Neutrophil (primary cell): Measurements from ENCODE around the gene TARS3.
A peak's percentile ranks its signal among the peaks of the same experiment; 100 is the strongest.

Experiments
- H3K27ac ChIP-seq: fragments of 200-600 bp; sonication (generic); 2 replicates; pipeline ENCODE4 v1.5.1; 2016; ENCODE audit warnings: mild to moderate bottlenecking, moderate library complexity
- H3K27me3 ChIP-seq: fragments of 200-600 bp; sonication (generic); 2 replicates; pipeline ENCODE4 v1.6.0; 2016; ENCODE audit warnings: mild to moderate bottlenecking
- H3K36me3 ChIP-seq: fragments of 200-600 bp; sonication (generic); 2 replicates; pipeline ENCODE4 v1.5.1; 2017
- H3K4me1 ChIP-seq, 2 experiments: fragments of 200-600 bp in 1 of 2; sonication (generic) in 1 of 2; 1 replicate in 1 of 2; 2 replicates in 1 of 2; pipeline versions ENCODE4 v1.5.1 to v1.6.1; 2013 to 2016; ENCODE audit warnings: low read depth in 1 of 2, low read length in 1 of 2, mild to moderate bottlenecking in 1 of 2, moderate library complexity in 1 of 2; ENCODE audit not compliant: control insufficient read depth in 1 of 2, insufficient read depth in 1 of 2
- H3K4me3 ChIP-seq, 2 experiments: fragments of 200-600 bp in 1 of 2; sonication (generic) in 1 of 2; 1 replicate in 1 of 2; 2 replicates in 1 of 2; pipeline ENCODE4 v1.5.1; 2013 to 2016; ENCODE audit warnings: low read depth in 1 of 2, low read length in 1 of 2, mild to moderate bottlenecking in 1 of 2, moderate library complexity in 1 of 2
- H3K9me3 ChIP-seq: fragments of 200-600 bp; sonication (generic); 2 replicates; pipeline ENCODE4 v1.5.1; 2016
- TF ChIP-seq, protein P1 (sequence below): fragments of 200-600 bp; sonication (generic); IDR thresholded peaks from 2 replicates; pipeline ENCODE4 v1.5.1; 2016; ENCODE audit warnings: antibody characterized with exemption

TARS3 gene

GRCh38 chr15:101733545-101733944 is 9.3 kb upstream of the TARS3 start:
- H3K27me3 ChIP-seq: no peaks in the 10 kb centered on the region
- no peak overlapping the region for H3K27ac ChIP-seq
- no peak overlapping the region for H3K4me3 ChIP-seq
- no peaks in the 10 kb centered on the region for H3K9me3 ChIP-seq
- H3K36me3 ChIP-seq: no peaks in the 10 kb centered on the region
- TF ChIP-seq, protein P1, sequence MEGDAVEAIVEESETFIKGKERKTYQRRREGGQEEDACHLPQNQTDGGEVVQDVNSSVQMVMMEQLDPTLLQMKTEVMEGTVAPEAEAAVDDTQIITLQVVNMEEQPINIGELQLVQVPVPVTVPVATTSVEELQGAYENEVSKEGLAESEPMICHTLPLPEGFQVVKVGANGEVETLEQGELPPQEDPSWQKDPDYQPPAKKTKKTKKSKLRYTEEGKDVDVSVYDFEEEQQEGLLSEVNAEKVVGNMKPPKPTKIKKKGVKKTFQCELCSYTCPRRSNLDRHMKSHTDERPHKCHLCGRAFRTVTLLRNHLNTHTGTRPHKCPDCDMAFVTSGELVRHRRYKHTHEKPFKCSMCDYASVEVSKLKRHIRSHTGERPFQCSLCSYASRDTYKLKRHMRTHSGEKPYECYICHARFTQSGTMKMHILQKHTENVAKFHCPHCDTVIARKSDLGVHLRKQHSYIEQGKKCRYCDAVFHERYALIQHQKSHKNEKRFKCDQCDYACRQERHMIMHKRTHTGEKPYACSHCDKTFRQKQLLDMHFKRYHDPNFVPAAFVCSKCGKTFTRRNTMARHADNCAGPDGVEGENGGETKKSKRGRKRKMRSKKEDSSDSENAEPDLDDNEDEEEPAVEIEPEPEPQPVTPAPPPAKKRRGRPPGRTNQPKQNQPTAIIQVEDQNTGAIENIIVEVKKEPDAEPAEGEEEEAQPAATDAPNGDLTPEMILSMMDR: no peak
- H3K4me1 ChIP-seq: no peaks in the 10 kb centered on the region

DNA sequence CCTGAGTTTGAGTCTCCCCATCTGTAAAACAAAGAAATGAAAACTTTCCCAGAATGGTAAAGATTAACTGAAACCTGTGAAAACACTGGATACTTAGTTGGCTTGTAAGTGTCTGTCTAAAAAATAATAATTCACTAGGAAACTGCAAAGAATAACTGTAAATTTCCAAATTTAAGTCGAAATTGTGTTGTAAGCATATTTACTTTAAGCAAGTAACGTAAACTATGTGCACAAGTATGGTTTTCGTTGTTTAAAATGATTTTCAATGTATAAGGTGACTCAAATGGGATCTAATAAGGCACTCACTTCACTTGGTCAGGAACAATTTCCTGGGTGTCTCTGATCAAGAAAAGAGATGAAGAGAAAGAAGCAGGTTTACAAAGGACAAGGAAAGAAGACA is 8.5 kb upstream of the TARS3 start:
- Histone ChIP-seq H3K4me1 (no peaks in the 10 kb centered on the region), H3K36me3 (no peaks in the 10 kb centered on the region), H3K27ac (no peak overlapping the region), H3K9me3 (no peaks in the 10 kb centered on the region), H3K4me3 (no peak overlapping the region), H3K27me3 (no peaks in the 10 kb centered on the region)
- TF ChIP-seq, protein P1: no peak

DNA sequence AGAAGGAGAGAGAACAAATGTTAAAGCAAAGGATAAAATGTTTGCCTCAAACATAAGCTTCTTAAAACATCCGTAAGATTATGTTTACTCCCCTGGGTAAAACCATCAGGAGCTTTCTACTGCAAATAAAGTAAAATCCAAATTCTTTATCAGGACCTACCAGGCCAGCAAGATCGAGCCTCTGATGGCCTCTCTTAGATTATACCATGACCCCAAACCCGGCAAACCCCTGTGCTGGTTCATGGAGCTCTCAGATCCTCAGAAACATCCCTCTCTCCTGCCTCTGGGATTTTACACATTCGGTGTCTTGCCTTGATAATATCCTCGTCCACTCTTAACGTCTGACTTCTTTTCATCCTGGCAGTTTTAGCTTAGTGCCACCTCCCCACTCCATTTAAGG is 7.5 kb upstream of the TARS3 start:
- Histone ChIP-seq H3K27me3 (no peaks in the 10 kb centered on the region), H3K4me3 (no peak overlapping the region), H3K36me3 (no peaks in the 10 kb centered on the region), H3K9me3 (no peaks in the 10 kb centered on the region), H3K27ac (no peak overlapping the region), H3K4me1 (no peaks in the 10 kb centered on the region)
- TF ChIP-seq, protein P1: no peak

DNA sequence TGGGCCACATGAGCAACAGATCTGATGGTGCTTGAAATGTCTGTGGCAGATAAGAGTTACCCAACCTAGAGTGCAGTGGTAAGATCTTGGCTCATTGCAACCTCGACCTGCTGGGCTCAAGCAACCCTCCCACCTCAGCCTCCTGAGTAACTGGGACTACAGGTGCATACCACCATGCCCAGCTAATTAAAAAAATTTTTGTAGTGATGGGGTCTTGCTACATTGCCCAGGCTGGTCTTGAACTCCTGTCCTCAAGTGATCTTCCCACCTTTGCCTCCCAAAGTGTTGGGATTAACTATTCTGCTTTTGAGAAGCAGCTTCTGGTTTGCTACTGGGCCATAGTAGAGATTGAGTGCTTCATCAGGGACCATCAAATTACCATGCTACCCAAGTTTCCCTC is 2.9 kb upstream of the TARS3 start:
- Histone ChIP-seq H3K27me3 (peaks cover 14% of the 10 kb centered on the region), H3K4me3 (no peak overlapping the region), H3K27ac (no peak overlapping the region), H3K9me3 (no peaks in the 10 kb centered on the region), H3K36me3 (no peaks in the 10 kb centered on the region), H3K4me1 (peaks cover 13 to 16% of the 10 kb centered on the region in 2 experiments)
- TF ChIP-seq, protein P1: no peak

GRCh38 chr15:101725073-101725472 is 800 bp upstream of the TARS3 start:
- TF ChIP-seq, protein P1: no peak

GRCh38 chr15:101724675-101725005 is 367 bp upstream of the TARS3 start:
- Histone ChIP-seq H3K4me1 (peaks cover 13 to 16% of the 10 kb centered on the region in 2 experiments), H3K9me3 (no peaks in the 10 kb centered on the region), H3K27ac (peak overlapping the region; percentile 83), H3K4me3 (peak overlapping the region in 1 of 2 experiments; percentile 92), H3K36me3 (no peaks in the 10 kb centered on the region), H3K27me3 (peaks cover 14% of the 10 kb centered on the region)
- TF ChIP-seq, protein P1: no peak

More at GRCh38 chr15:101725073-101725472, 800 bp upstream of the TARS3 start:
- H3K27me3 ChIP-seq: peaks cover 14% of the 10 kb centered on the region
- no peak overlapping the region for H3K4me3 ChIP-seq
- H3K4me1 ChIP-seq: peaks cover 13 to 16% of the 10 kb centered on the region in 2 experiments
- H3K27ac ChIP-seq: peak overlapping the region; percentile 83
- no peaks in the 10 kb centered on the region for H3K36me3 ChIP-seq
- no peaks in the 10 kb centered on the region for H3K9me3 ChIP-seq
